Stimulated activated CD4-positive, alpha-beta T cell treated with anti-CD3 and anti-CD28 coated beads, TNF-alpha, amount 100 ng/mL, for 1 hour (primary cell): Measurements from ENCODE around the gene PEAK1.

Experiments used
- DNase-seq, 3 donors: peaks; one replicate each; pipeline ENCODE4 v3.0.0-alpha.2; 2020; ENCODE audit warnings: low read depth in 3 of 3, low spot score in 1 of 3

Gene PEAK1

DNA sequence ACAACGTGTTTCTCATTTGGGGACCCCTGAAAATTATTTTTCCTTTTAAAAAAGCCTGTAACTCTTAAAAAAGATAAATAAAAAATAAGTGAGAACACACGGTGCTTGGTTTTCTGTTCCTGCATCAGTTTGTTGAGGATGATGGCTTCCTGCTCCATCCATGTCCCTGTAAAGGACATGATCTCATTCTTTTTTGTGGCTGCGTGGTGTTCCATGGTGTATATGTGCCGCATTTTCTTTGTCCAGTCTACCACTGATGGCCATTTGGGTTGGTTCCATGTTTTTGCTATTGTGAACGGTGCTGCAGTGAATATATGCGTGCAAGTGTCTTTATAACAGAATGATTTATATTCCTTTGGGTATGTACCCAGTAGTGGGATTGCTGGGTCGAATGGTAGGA lies 351.3 kb downstream of the PEAK1 start:
- DNase-seq = no peak

GRCh38 chr15:77067691-77068367 lies 352.1 kb downstream of the PEAK1 start:
- no peak for DNase-seq

DNA sequence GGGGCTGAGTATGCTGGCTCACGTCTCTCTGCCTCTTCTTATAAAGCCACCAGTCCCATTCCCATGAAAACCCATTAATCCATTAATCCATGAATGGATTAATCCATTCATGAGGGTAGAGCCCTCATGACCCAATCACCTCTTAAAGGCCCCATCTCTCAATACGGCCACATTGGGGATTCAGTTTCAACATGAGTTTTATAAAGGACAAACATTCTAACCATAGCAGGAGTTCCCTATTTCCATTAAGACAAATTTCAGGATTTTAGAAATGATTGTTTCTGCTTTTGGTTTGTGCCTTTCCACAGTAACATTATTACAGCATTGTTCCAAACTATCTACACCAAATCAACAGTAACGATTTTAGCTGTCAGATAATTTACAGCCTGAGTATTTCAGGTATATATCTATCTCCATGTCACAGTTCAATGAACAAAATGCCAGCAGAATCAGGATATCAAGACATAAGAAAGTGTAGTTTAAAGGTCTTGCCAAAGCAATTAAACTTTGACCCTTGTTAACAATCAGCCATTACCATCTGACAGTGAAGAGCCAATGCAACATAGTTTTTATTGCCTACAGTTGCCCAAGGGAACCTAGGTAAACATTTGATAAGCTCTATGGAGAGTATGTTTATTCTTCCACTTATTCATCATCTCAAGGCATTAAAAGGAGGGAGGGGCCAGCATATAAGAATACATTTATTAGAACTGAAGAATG lies 352.8 kb downstream of the PEAK1 start:
- DNase-seq = no peak

- DNase-seq = no peak
These were observed 355.2 kb downstream of the PEAK1 start for GRCh38 chr15:77064539-77065308.

GRCh38 chr15:77064063-77064462 lies 355.8 kb downstream of the PEAK1 start:
- DNase-seq = no peak

DNA sequence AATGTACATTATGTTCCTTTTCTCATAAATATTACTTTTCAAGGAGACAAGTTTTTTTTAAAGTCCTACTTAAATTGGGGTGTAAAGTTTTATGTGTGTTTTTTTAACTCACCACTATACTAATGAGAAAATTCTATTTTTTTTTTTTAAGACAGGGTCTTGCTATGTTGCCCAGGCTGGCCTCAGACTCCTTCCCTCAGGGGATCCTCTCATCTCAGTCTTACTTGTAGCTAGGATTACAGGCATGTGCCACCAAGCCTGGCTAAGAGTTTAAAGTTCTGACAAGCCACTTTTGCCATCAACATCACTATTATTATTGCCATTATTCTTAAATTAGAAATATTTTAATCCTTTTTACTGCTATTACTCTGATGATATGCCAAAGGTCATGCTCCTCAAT lies 356.7 kb downstream of the PEAK1 start:
- no peak for DNase-seq

DNA sequence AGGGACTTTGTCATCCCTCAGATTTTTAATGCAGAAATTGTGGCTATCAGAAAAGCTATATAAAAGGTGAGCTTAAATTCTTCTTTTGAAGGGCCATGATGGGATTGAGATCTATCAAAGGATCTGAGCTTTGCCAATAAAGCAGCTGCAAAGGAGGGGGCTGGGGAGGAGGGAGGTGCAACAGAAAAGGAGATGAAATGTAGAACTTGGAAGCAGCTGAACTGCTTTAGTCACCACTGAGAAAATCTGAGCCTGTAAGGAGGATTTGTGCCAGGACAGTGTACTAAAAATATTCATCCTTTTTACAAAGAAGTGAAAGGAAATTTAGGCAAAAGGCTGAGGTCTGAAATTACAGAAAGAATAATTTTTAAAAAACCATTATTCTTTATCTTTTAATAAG lies 359.4 kb downstream of the PEAK1 start:
- no peak for DNase-seq

DNA sequence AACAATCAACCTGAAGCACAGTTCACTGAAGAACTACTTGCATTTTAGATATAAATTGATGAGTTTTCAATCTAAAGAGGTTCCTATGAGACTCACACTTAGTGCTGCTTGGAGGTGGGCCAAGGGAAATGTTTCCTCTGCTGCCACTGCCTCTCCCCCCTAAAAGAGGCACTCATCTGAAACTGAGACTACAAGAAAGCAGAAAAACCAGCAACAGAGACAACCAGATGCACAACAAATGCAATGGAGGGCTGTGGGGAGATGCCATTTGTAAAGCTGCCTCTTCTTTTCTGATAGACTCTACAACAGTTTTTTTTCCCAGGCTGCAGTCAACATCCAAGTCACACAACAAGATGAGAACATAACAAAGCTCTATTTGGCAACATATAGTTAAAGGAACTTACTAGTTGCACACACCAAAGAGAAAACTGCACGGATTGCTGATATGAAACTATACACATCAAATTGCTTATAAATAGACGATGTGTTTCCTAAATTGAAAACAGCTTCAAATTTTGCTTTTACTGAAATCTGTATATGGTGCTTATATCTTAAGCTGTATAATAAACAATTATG lies 360.0 kb downstream of the PEAK1 start:
- DNase-seq = no peak

- no peak for DNase-seq
These were observed 361.4 kb downstream of the PEAK1 start for GRCh38 chr15:77058468-77058867.

GRCh38 chr15:77057685-77058084 lies 362.2 kb downstream of the PEAK1 start:
- DNase-seq = no peak

DNA sequence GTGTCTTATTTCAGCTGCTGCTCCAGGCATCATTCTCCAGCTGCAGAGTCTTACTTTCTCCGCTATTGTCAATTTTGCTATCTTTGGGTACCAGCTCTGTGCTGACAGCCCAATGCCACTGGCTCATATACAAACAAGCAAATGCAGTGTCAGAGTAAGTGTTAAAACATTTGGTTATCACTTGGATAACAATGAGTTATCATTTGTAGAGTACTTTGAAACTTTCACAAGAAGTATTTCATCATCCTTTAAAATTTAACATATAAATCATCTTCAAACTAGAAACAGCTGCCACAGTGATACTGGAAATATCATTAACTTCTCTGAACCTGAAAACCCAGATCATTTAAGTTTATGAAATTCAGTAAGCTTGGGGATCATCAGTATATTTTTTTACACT lies 362.8 kb downstream of the PEAK1 start:
- DNase-seq = no peak

DNA sequence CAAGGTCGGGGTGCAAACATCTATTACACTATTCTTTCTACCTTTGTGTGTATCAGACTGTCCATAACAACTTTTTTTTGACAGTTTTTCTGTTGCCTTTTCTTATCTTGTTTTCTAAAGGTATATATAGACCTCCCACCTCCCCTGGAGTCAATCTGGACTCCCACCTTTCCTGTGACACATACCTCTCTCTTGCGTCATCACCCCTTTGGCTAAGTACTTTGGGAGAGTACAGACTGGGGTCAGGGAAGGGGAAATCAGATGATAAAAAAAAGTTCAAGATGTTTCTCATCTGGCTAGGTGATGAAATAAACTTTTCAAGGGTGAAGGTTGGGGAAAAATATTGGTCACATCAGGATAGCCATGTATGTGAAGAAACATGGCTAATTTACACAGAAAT lies 366.2 kb downstream of the PEAK1 start:
- no peak for DNase-seq

GRCh38 chr15:77052556-77052955 lies 367.3 kb downstream of the PEAK1 start:
- DNase-seq = no peak
